ENCODE data around the gene SDHB. TPM values are rescaled to one million over a fixed set of nuclear protein-coding genes. Genes with fewer than 3 reads are reported as not detected.
A peak's percentile ranks its signal among the peaks of the same experiment; 100 is the strongest.

Gene SDHB
- total RNA-seq, 3 donors from 2014 or later, result 145 to 177 (median 163) TPM

GRCh38 chr1:17091252-17091651 is 37.4 kb upstream of the SDHB start:
- DNase-seq (no peak), ATAC-seq (no peak)
- Histone ChIP-seq H3K9me3 (no peaks in the 10 kb centered on the region), H3K4me3 (no peak overlapping the region), H3K36me3 (ENCODE audit: low read depth) (peaks cover 6% of the 10 kb centered on the region), H3K4me1 (ENCODE audit: low read depth) (no peaks in the 10 kb centered on the region)
- TF ChIP-seq, protein P1, sequence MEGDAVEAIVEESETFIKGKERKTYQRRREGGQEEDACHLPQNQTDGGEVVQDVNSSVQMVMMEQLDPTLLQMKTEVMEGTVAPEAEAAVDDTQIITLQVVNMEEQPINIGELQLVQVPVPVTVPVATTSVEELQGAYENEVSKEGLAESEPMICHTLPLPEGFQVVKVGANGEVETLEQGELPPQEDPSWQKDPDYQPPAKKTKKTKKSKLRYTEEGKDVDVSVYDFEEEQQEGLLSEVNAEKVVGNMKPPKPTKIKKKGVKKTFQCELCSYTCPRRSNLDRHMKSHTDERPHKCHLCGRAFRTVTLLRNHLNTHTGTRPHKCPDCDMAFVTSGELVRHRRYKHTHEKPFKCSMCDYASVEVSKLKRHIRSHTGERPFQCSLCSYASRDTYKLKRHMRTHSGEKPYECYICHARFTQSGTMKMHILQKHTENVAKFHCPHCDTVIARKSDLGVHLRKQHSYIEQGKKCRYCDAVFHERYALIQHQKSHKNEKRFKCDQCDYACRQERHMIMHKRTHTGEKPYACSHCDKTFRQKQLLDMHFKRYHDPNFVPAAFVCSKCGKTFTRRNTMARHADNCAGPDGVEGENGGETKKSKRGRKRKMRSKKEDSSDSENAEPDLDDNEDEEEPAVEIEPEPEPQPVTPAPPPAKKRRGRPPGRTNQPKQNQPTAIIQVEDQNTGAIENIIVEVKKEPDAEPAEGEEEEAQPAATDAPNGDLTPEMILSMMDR (IDR thresholded peaks at IDR 0.05), result no peak
- intact Hi-C loops (cut with DNase I, micrococcal nuclease), result no loop called here

DNA sequence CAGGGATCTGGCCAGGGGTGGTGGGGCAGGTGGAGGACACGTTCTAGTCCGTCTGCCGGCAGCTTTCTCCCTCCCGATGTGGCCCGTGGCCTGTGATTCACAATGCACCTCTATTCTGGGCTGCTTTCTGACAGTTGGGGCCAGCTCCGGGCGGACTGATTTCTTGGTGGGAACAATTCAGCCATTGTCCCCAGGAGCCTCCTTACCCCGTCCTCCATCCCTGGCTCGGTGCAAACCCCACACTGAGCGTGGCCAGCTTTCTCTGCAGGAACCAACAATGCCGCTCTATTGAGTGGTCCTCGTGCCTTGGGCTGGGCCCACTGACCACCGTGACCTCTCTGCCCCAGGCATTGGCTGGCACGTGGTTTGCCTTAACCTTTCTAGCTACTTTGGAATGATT is 35.7 kb upstream of the SDHB start:
- Histone ChIP-seq H3K36me3 (ENCODE audit: low read depth) (peaks cover 6% of the 10 kb centered on the region), H3K4me1 (ENCODE audit: low read depth) (no peaks in the 10 kb centered on the region), H3K9me3 (no peaks in the 10 kb centered on the region), H3K4me3 (no peak overlapping the region)
- ATAC-seq (no peak), DNase-seq (no peak)
- intact Hi-C loops (cut with DNase I, micrococcal nuclease), result no loop called here
- TF ChIP-seq, protein P1 (IDR thresholded peaks at IDR 0.05), result no peak

DNA sequence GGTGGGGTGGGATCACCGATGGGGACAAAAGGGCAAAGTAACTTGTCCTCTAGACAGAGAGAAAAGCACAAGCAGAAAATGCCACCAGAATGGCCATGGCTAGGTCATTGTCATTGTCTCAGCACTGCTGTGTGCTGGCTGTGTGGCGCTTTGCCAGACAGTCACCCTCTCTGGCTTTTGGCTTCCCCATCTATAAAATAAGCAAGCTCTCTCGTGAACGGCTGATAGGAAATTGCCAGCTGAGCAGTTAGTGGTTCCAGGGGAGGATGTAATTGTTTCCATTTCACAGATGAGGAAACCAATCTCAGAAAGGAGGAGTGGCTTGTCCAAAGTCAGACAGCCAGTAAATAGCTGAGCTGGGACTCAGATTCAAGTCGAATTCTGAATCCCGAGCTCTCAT is 32.9 kb upstream of the SDHB start:
- TF ChIP-seq, protein P1 (IDR thresholded peaks at IDR 0.05), result no peak
- H3K36me3 ChIP-seq (ENCODE audit: low read depth), result peaks cover 1% of the 10 kb centered on the region
- intact Hi-C loops (cut with DNase I, micrococcal nuclease), result no loop called here
- no peak overlapping the region for H3K4me3 ChIP-seq
- DNase-seq, result no peak
- no peaks in the 10 kb centered on the region for H3K4me1 ChIP-seq (ENCODE audit: low read depth)
- no peaks in the 10 kb centered on the region for H3K9me3 ChIP-seq
- ATAC-seq, result no peak

DNA sequence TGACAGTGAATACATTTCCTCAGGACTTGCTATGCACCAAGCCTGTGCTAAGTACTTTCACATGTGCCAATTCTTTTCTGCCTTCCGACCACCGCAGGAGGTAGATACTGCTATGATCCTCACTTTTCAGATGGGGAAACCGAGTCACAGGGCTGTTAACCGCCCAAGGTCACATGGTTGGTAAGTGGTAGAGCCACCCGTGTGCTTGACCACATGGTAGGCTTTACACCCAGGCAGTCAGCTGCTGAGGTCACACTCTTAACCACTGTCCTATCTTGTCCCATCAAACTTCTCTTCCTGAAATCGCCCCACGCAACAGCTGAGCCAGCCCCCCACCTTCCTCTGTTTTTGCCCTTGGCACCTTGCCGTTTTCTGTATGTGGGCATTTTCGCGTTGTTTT is 31.0 kb upstream of the SDHB start:
- Histone ChIP-seq H3K36me3 (ENCODE audit: low read depth) (peaks cover 5% of the 10 kb centered on the region), H3K9me3 (no peaks in the 10 kb centered on the region), H3K4me1 (ENCODE audit: low read depth) (no peaks in the 10 kb centered on the region), H3K4me3 (no peak overlapping the region)
- no peak for DNase-seq
- ATAC-seq, result peak; percentile 15
- TF ChIP-seq, protein P1 (IDR thresholded peaks at IDR 0.05), result no peak
- intact Hi-C loops (cut with DNase I, micrococcal nuclease), result no loop called here

DNA sequence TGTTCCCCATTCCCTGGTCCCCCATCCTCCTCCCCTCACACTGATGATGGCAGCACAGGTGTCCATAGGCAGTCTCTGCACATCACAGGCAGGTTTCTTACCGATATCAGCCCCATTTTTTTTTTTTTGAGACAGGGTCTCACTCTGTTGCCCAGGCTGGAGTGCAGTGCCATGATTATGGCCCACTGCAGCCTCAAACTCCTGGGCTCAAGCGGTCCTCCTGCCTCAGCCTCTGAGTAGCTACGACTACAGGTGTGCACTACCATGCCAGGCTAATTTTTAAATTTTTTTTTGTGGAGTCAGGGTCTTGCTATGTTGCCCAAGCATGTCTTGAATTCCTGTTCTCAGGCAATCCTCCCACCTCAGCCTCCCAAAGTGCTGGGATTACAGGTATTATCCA is 28.9 kb upstream of the SDHB start:
- H3K4me1 ChIP-seq (ENCODE audit: low read depth), result no peaks in the 10 kb centered on the region
- DNase-seq (no peak), ATAC-seq (no peak)
- H3K36me3 ChIP-seq (ENCODE audit: low read depth), result peaks cover 5% of the 10 kb centered on the region
- intact Hi-C loops (cut with DNase I, micrococcal nuclease), result no loop called here
- no peak overlapping the region for H3K4me3 ChIP-seq
- no peaks in the 10 kb centered on the region for H3K9me3 ChIP-seq
- TF ChIP-seq, protein P1 (IDR thresholded peaks at IDR 0.05), result no peak

DNA sequence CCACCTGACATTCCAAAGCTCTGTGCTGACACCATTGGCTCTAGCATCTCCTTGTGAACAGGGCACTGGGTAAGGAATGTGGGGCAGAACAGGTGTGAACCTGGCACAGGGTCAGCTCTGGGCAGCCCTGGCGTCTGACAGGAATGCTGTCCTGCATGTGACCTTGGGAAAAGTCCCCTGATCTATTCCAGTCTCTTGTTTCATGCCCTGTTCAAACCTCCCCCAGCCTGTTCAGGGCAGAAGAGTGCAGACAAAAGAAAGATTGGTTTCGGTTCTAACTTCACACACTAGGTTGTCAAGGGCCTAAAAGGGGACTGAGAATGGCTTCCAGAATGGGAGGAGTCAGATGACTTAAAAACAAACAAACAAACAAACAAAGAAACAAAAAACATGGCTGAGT is 27.6 kb upstream of the SDHB start:
- no peaks in the 10 kb centered on the region for H3K9me3 ChIP-seq
- DNase-seq, result no peak
- H3K36me3 ChIP-seq (ENCODE audit: low read depth), result peaks cover 5% of the 10 kb centered on the region
- no peak overlapping the region for H3K4me3 ChIP-seq
- no peak for ATAC-seq
- intact Hi-C loops (cut with DNase I, micrococcal nuclease), result no loop called here
- no peaks in the 10 kb centered on the region for H3K4me1 ChIP-seq (ENCODE audit: low read depth)
- TF ChIP-seq, protein P1 (IDR thresholded peaks at IDR 0.05), result no peak

All from mucosa of descending colon (tissue), 3 donors.